Measurements from ENCODE around the gene ING5.
"Not testable (repeated sequence)": the region's sequence is repeated elsewhere in the genome, so short reads cannot be mapped to it uniquely, and the experiment has no call there.

The ING5 gene

GRCh38 chr2:241732513-241733186 is 30.8 kb downstream of the ING5 start:
- H3K4me1 ChIP-seq (ENCODE audit: control insufficient read depth, insufficient read depth, low read depth, low read length): peaks cover 19% of the 10 kb centered on the region
- not testable (repeated sequence) for H3K27ac ChIP-seq (ENCODE audit: low read length, poor library complexity, severe bottlenecking); H3K4me2 ChIP-seq (ENCODE audit: low read length, poor library complexity, severe bottlenecking); H3K79me1 ChIP-seq (replicated peaks; ENCODE audit: low read length, poor library complexity, severe bottlenecking); H2AK5ac ChIP-seq (ENCODE audit: low read length, severe bottlenecking); H3K14ac ChIP-seq (ENCODE audit: low read length in 2 of 2); H3K18ac ChIP-seq (ENCODE audit: low read depth in 1 of 2, low read length in 2 of 2); H2BK5ac ChIP-seq (ENCODE audit: low read depth, low read length, poor library complexity, severe bottlenecking); H3K9me3 ChIP-seq (ENCODE audit: control insufficient read depth, low read length); H3K27me3 ChIP-seq (ENCODE audit: control insufficient read depth in 1 of 2, insufficient read depth in 1 of 2, low read length in 2 of 2); H3K4ac ChIP-seq (ENCODE audit: low read depth in 1 of 2, low read length in 2 of 2); H3K23ac ChIP-seq (ENCODE audit: low read length in 2 of 2); H2BK120ac ChIP-seq (ENCODE audit: low read depth, low read length); H2BK15ac ChIP-seq (ENCODE audit: low read depth, poor library complexity, severe bottlenecking); H3K4me3 ChIP-seq (ENCODE audit: insufficient read depth in 1 of 2, low read depth in 1 of 2, low read length in 2 of 2); H3K9ac ChIP-seq (ENCODE audit: low read length); H2AFZ ChIP-seq (ENCODE audit: low read depth, low read length); H2BK12ac ChIP-seq (ENCODE audit: low read length in 2 of 2); H4K8ac ChIP-seq (ENCODE audit: low read length)
- peaks cover 4 to 13% of the 10 kb centered on the region in 2 experiments for H3K36me3 ChIP-seq (ENCODE audit: control insufficient read depth in 1 of 2, insufficient read depth in 2 of 2, low read depth in 1 of 2, low read length in 2 of 2)
- DNase-seq: peak; percentile 45
- peak overlapping the region; percentile 61 for H4K91ac ChIP-seq (ENCODE audit: low read length)
- 53% methylated on average over 20 of the region's 26 CpGs for WGBS

GRCh38 chr2:241733391-241734207 is 31.8 kb downstream of the ING5 start:
- Histone ChIP-seq H3K36me3 (ENCODE audit: control insufficient read depth in 1 of 2, insufficient read depth in 2 of 2, low read depth in 1 of 2, low read length in 2 of 2) (peaks cover 9 to 13% of the 10 kb centered on the region in 2 experiments), H3K4me2 (ENCODE audit: low read length, poor library complexity, severe bottlenecking) (peak overlapping the region; percentile 64), H2AFZ (ENCODE audit: low read depth, low read length) (peak overlapping the region; percentile 29), H3K9ac (ENCODE audit: low read length) (peak overlapping the region; percentile 69), H3K9me3 (ENCODE audit: control insufficient read depth, low read length) (no peaks in the 10 kb centered on the region), H3K23ac (ENCODE audit: low read length in 2 of 2) (peak overlapping the region in 1 of 2 experiments; percentile 57), H2BK15ac (ENCODE audit: low read depth, poor library complexity, severe bottlenecking) (peak overlapping the region; percentile 95), H3K27ac (ENCODE audit: low read length, poor library complexity, severe bottlenecking) (no peak overlapping the region), H2BK12ac (ENCODE audit: low read length in 2 of 2) (peak overlapping the region in 1 of 2 experiments; percentile 51), H3K4ac (ENCODE audit: low read depth in 1 of 2, low read length in 2 of 2) (peak overlapping the region; percentile 54 to 75), H2BK5ac (ENCODE audit: low read depth, low read length, poor library complexity, severe bottlenecking) (no peak overlapping the region), H2AK5ac (ENCODE audit: low read length, severe bottlenecking) (no peak overlapping the region), H3K14ac (ENCODE audit: low read length in 2 of 2) (peak overlapping the region in 1 of 2 experiments; percentile 6), H4K8ac (ENCODE audit: low read length) (peak overlapping the region; percentile 91), H3K18ac (ENCODE audit: low read depth in 1 of 2, low read length in 2 of 2) (peak overlapping the region; percentile 58 to 59), H3K4me3 (ENCODE audit: insufficient read depth in 1 of 2, low read depth in 1 of 2, low read length in 2 of 2) (peak overlapping the region; percentile 59 to 78), H3K4me1 (ENCODE audit: control insufficient read depth, insufficient read depth, low read depth, low read length) (peaks cover 19% of the 10 kb centered on the region), H3K79me1 (replicated peaks; ENCODE audit: low read length, poor library complexity, severe bottlenecking) (peaks cover 12% of the 10 kb centered on the region), H3K27me3 (ENCODE audit: control insufficient read depth in 1 of 2, insufficient read depth in 1 of 2, low read length in 2 of 2) (no peaks in the 10 kb centered on the region), H4K91ac (ENCODE audit: low read length) (peak overlapping the region; percentile 82), H2BK120ac (ENCODE audit: low read depth, low read length) (peak overlapping the region; percentile 23)
- no peak for DNase-seq
- WGBS: 85% methylated on average over 10 of the region's 23 CpGs

GRCh38 chr2:241734208-241734466 is 32.3 kb downstream of the ING5 start:
- H3K27me3 ChIP-seq (ENCODE audit: control insufficient read depth in 1 of 2, insufficient read depth in 1 of 2, low read length in 2 of 2): no peaks in the 10 kb centered on the region
- H3K4me2 ChIP-seq (ENCODE audit: low read length, poor library complexity, severe bottlenecking): peak overlapping the region; percentile 64
- H2AK5ac ChIP-seq (ENCODE audit: low read length, severe bottlenecking): no peak overlapping the region
- no peak overlapping the region for H2BK5ac ChIP-seq (ENCODE audit: low read depth, low read length, poor library complexity, severe bottlenecking)
- DNase-seq: no peak
- H3K27ac ChIP-seq (ENCODE audit: low read length, poor library complexity, severe bottlenecking): no peak overlapping the region
- H2BK15ac ChIP-seq (ENCODE audit: low read depth, poor library complexity, severe bottlenecking): peak overlapping the region; percentile 95
- peak overlapping the region in 1 of 2 experiments; percentile 51 for H2BK12ac ChIP-seq (ENCODE audit: low read length in 2 of 2)
- peak overlapping the region in 1 of 2 experiments; percentile 57 for H3K23ac ChIP-seq (ENCODE audit: low read length in 2 of 2)
- H3K9ac ChIP-seq (ENCODE audit: low read length): peak overlapping the region; percentile 69
- H3K36me3 ChIP-seq (ENCODE audit: control insufficient read depth in 1 of 2, insufficient read depth in 2 of 2, low read depth in 1 of 2, low read length in 2 of 2): peaks cover 13 to 15% of the 10 kb centered on the region in 2 experiments
- peak overlapping the region; percentile 29 for H2AFZ ChIP-seq (ENCODE audit: low read depth, low read length)
- H3K4me1 ChIP-seq (ENCODE audit: control insufficient read depth, insufficient read depth, low read depth, low read length): peaks cover 19% of the 10 kb centered on the region
- H3K79me1 ChIP-seq (replicated peaks; ENCODE audit: low read length, poor library complexity, severe bottlenecking): peaks cover 13% of the 10 kb centered on the region
- H3K4ac ChIP-seq (ENCODE audit: low read depth in 1 of 2, low read length in 2 of 2): peak overlapping the region; percentile 54 to 75
- H3K18ac ChIP-seq (ENCODE audit: low read depth in 1 of 2, low read length in 2 of 2): peak overlapping the region; percentile 58 to 59
- no peak overlapping the region for H3K14ac ChIP-seq (ENCODE audit: low read length in 2 of 2)
- peak overlapping the region; percentile 23 for H2BK120ac ChIP-seq (ENCODE audit: low read depth, low read length)
- H3K4me3 ChIP-seq (ENCODE audit: insufficient read depth in 1 of 2, low read depth in 1 of 2, low read length in 2 of 2): peak overlapping the region; percentile 59 to 78
- peak overlapping the region; percentile 82 for H4K91ac ChIP-seq (ENCODE audit: low read length)
- H4K8ac ChIP-seq (ENCODE audit: low read length): peak overlapping the region; percentile 91
- 6% methylated on average over 25 of the region's 25 CpGs for WGBS
- no peaks in the 10 kb centered on the region for H3K9me3 ChIP-seq (ENCODE audit: control insufficient read depth, low read length)
